Muscle layer of colon (tissue), 2 donors: Measurements from ENCODE around the gene UGT2B7.

Source experiments
- H3K27ac ChIP-seq: one replicate; pipeline ENCODE4 v1.7.0; 2013; ENCODE audit warnings: low read depth, mild to moderate bottlenecking, low read length, moderate library complexity
- H3K27me3 ChIP-seq, 2 donors: one replicate each; pipeline ENCODE4 v1.7.0; 2013; ENCODE audit warnings: low read length in 2 of 2, mild to moderate bottlenecking in 2 of 2; ENCODE audit not compliant: insufficient read depth in 2 of 2, control insufficient read depth in 1 of 2
- H3K36me3 ChIP-seq: one replicate; pipeline ENCODE4 v1.7.0; 2013; ENCODE audit warnings: mild to moderate bottlenecking, low read length; ENCODE audit not compliant: insufficient read depth
- H3K4me1 ChIP-seq: one replicate; pipeline ENCODE4 v1.7.0; 2013; ENCODE audit warnings: mild to moderate bottlenecking, low read length; ENCODE audit not compliant: insufficient read depth
- H3K4me3 ChIP-seq, 2 donors: one replicate each; pipeline ENCODE4 v1.7.0; 2013; ENCODE audit warnings: low read length in 2 of 2, low read depth in 1 of 2, mild to moderate bottlenecking in 1 of 2, moderate library complexity in 1 of 2
- H3K9ac ChIP-seq: one replicate; pipeline ENCODE4 v1.7.0; 2013; ENCODE audit warnings: low read length
- H3K9me3 ChIP-seq: one replicate; pipeline ENCODE4 v1.7.0; 2013; ENCODE audit warnings: mild to moderate bottlenecking, low read length
- donor health status: abdominal sarcoma.
- donor health status: Adenocarcinoma of cecum.

The UGT2B7 gene

DNA sequence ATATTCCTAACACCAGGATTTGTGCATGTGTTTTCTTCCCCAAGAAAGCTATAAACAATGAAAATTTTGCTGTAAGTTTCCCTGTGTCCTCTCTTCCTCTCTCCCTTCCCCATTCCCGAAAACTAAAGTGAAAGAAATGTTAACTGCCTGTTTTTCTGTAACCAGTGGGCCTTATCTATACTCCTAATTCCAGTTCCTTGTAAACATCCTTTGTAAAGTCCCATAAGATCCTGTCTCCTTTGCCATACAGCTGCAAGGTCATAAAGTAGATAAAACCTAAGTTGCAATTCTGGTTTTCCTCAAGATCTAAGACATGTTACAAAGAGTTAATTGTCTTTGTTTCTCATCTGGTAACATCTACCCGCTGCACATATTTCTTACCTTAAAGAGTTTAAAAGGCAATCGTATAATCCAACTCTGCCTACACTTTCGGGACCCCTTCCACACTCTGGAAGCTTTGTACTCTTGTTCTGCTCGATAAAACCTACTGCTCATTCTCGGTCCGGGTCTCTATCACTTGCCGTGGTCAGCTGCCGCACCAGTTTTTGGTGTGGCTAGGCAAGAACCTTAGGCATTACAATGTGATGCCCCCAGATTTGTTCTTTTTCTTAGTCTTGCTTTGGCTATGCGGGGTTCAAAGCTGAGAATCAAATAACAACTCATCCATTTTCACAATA lies 20.5 kb downstream of the UGT2B7 start:
- H3K36me3 ChIP-seq: no peaks in the 10 kb centered on the region
- H3K9me3 ChIP-seq: no peaks in the 10 kb centered on the region
- H3K4me1 ChIP-seq: no peaks in the 10 kb centered on the region
- no peak overlapping the region for H3K27ac ChIP-seq
- H3K4me3 ChIP-seq: no peak overlapping the region
- H3K9ac ChIP-seq: no peak overlapping the region
- H3K27me3 ChIP-seq: no peaks in the 10 kb centered on the region

DNA sequence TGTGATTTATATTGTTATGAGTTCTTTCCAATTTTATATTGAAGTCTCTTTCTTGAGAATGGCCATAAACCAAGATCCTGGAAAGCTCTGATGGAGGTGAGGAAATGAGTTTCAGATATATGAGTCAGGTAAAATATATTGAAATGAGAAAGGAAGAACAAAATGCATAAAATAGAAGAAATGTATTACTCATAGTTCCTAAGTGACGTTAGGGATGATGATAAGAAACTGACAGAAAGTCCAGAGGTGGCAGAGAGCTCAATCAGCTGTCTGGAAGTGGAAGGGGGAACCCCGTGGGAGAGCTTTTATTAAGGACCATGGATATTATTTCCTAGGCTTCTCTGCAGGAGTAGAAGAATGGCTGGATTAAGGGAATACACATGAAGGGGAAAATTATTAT lies 24.6 kb downstream of the UGT2B7 start:
- no peak overlapping the region for H3K9ac ChIP-seq

DNA sequence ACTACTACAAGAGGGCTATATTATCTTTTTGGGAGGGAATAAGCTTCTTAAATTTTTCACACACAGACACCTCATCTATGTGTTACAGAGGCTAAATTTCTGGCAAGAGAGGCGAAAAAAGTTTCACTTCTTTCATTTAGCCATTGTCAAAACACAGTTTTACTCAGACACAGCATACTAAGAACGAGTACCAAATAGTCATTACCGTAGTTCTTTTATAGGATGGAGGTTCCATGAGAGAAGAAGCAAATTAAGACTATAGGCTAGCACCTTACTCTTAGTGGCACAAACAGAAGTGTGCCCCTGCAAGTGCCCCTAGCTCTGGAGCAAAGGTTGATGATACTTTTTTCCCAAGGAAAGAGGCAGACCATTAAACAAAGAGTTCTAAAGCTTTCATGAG lies 26.2 kb downstream of the UGT2B7 start:
- Histone ChIP-seq H3K9me3 (no peaks in the 10 kb centered on the region), H3K9ac (no peak overlapping the region), H3K4me1 (no peaks in the 10 kb centered on the region), H3K4me3 (no peak overlapping the region), H3K27me3 (no peaks in the 10 kb centered on the region), H3K36me3 (no peaks in the 10 kb centered on the region), H3K27ac (no peak overlapping the region)

More for the DNA sequence above, 24.6 kb downstream of the UGT2B7 start:
- H3K9me3 ChIP-seq: no peaks in the 10 kb centered on the region
- no peaks in the 10 kb centered on the region for H3K27me3 ChIP-seq
- no peak overlapping the region for H3K4me3 ChIP-seq
- no peaks in the 10 kb centered on the region for H3K4me1 ChIP-seq
- no peak overlapping the region for H3K27ac ChIP-seq
- no peaks in the 10 kb centered on the region for H3K36me3 ChIP-seq

DNA sequence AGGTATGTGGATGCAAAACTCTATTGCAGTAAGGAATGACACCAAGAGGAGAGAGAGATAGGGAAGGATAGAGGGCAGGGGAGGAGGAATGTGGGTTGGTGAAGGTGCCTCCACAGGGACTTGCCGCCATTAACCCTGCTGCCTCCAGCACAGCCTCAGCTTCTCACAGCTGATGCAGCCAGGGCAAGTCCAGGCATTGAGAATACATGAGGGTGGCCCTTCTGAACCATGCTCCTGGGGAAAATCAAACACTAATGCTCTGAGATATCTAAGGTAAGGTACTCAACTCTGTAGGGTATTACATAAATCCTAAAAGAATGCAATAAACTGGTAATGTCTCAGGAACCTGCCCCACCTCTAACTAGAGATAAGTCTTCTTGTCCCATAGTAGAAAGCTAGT lies 28.7 kb downstream of the UGT2B7 start:
- H3K9me3 ChIP-seq: no peaks in the 10 kb centered on the region
- no peaks in the 10 kb centered on the region for H3K27me3 ChIP-seq
- H3K4me1 ChIP-seq: no peaks in the 10 kb centered on the region
- H3K9ac ChIP-seq: no peak overlapping the region
- no peak overlapping the region for H3K4me3 ChIP-seq
- no peak overlapping the region for H3K27ac ChIP-seq
- no peaks in the 10 kb centered on the region for H3K36me3 ChIP-seq

DNA sequence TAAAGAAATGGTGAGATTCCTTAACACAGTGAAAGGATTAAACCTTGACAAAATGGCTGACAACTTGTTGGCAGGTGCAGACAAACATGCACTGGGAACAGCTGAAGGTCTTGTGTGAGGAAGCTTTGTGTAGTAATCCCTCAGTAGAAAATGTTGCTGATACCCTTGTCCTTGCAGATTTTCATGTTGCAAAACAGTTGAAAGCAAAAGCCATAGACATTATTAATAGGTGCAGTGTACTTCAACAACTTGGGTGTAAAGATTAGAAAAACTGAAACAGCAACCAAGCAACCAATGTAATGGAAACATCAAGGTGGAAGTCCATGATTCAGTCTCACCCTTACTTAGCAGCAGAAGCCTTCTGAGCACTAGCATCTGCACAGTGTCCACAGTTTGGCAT lies 29.8 kb downstream of the UGT2B7 start:
- H3K27me3 ChIP-seq: no peaks in the 10 kb centered on the region
- H3K4me1 ChIP-seq: no peaks in the 10 kb centered on the region
- H3K9ac ChIP-seq: no peak overlapping the region
- no peaks in the 10 kb centered on the region for H3K9me3 ChIP-seq
- H3K4me3 ChIP-seq: no peak overlapping the region
- no peaks in the 10 kb centered on the region for H3K36me3 ChIP-seq
- H3K27ac ChIP-seq: no peak overlapping the region

DNA sequence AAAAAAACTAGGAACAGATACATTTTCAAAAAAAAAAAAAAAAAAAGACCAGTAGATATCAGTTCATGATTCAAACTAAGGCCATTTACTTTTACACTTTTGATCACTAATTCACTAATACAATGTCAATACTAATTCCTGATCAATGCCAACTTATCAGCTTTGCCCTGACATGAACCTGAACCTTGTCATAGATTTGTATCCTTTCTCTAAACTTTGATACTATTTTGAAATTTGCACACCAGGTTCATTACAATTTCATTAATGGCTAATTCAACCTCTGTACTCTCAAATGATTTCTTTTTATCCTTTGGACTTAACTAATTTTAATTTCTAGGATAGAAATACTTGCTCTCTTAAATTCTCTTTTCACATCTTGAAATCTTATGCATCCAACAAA lies 37.7 kb downstream of the UGT2B7 start:
- Histone ChIP-seq H3K4me3 (no peak overlapping the region), H3K27me3 (no peaks in the 10 kb centered on the region)

DNA sequence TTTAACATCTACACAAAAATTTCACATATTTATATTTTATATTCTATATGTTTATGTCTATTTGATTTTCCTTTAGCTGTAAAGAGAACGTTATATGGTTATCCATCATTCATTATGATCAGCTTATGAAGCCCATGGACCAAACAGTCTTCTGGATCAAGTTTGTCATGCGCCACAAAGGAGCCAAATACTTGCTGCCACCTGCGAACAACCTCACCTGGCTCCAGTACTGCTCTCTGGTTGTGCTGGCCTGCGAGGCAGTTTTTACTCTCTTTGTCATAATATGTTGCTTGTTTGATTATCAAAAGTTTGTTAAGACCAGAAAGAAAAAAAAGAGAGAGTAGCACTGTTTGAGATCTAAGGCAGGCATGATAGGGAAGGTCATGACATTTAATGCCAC lies 38.2 kb downstream of the UGT2B7 start:
- Histone ChIP-seq H3K27me3 (no peaks in the 10 kb centered on the region), H3K9ac (no peak overlapping the region), H3K4me1 (no peaks in the 10 kb centered on the region), H3K4me3 (no peak overlapping the region), H3K9me3 (no peaks in the 10 kb centered on the region), H3K27ac (no peak overlapping the region), H3K36me3 (no peaks in the 10 kb centered on the region)

More for the DNA sequence above, 37.7 kb downstream of the UGT2B7 start:
- H3K27ac ChIP-seq: no peak overlapping the region
- H3K9ac ChIP-seq: no peak overlapping the region
- no peaks in the 10 kb centered on the region for H3K4me1 ChIP-seq
- no peaks in the 10 kb centered on the region for H3K9me3 ChIP-seq
- no peaks in the 10 kb centered on the region for H3K36me3 ChIP-seq

DNA sequence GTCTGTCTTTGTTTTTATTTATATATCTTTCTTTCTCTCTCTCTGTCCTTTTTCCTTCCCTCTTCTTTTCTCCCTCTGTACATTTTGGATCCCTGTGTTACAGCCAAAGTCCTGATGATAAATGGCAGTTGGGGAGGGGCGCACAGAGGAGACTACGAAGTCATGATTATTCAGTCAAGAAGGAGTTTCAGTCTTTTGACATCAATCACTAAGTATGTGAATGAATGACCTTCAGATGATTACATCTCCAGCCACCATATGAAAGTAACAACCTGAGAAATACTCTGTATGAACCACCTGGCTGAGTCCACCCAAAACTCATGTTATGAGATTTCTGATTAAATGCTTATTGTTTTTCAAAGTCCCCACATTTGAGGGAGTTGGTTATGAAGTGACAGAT lies 45.0 kb downstream of the UGT2B7 start:
- Histone ChIP-seq H3K27me3 (no peaks in the 10 kb centered on the region), H3K9ac (no peak overlapping the region), H3K9me3 (no peaks in the 10 kb centered on the region), H3K27ac (no peak overlapping the region), H3K4me1 (no peaks in the 10 kb centered on the region), H3K36me3 (no peaks in the 10 kb centered on the region), H3K4me3 (no peak overlapping the region)

DNA sequence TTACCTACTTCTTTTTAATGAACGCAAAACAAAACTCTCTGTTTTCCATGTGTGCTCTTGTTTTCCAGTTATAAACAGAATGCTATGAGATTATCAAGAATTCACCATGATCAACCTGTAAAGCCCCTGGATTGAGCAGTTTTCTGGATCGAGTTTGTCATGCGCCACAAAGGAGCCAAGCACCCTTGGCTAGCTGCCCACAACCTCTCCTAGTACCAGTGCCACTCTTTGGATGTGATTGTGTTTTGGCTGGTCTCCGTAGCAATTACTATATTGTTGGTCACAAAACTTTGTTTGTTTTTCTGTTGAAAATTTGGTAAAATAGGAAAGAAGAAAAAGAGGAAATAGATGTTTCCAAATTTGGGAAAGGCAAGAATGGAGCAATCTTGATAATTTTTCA lies 51.1 kb downstream of the UGT2B7 start:
- no peaks in the 10 kb centered on the region for H3K36me3 ChIP-seq
- H3K4me3 ChIP-seq: no peak overlapping the region
- H3K9ac ChIP-seq: no peak overlapping the region
- H3K4me1 ChIP-seq: no peaks in the 10 kb centered on the region
- no peaks in the 10 kb centered on the region for H3K27me3 ChIP-seq
- H3K27ac ChIP-seq: no peak overlapping the region
- no peaks in the 10 kb centered on the region for H3K9me3 ChIP-seq

DNA sequence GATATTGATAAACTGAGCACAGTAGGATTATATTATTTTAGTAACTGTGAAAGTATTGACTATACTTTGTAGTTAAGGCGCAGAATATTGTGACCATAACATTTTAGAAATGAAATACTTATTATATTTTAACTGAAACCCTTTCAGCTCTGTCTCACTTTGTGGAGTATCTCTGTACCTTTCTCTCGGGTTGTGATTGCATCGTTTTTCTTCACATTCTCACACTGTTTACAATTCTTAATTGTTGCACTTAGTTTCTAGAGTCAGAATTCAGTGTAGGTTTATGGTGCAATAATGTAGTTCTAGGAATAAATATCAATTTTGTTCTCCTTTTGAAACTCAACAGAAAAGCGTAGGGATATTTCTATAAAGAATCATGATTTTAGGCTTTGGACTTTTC lies 57.7 kb downstream of the UGT2B7 start:
- Histone ChIP-seq H3K9me3 (no peaks in the 10 kb centered on the region), H3K4me1 (no peaks in the 10 kb centered on the region), H3K36me3 (no peaks in the 10 kb centered on the region), H3K4me3 (no peak overlapping the region), H3K9ac (no peak overlapping the region), H3K27ac (no peak overlapping the region), H3K27me3 (no peaks in the 10 kb centered on the region)

DNA sequence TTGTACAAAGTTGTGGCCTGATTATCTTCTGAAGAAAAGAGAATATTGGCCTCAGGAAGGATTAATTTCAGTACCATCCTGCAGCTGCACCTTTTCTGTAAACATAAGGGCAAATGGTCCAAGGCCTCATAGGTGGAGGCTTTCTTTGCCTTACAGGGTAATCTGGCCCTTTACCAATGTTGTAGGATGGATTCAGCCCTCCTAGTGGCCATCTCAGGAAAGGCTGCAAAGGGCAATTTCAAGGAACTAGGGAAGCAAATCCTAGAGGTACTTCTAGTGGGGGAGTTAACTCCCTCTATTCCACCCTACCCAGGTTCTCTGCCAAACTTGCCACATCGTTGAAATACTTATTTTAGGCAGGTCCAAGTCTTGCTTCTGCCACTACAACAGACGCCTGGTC lies 60.6 kb downstream of the UGT2B7 start:
- Histone ChIP-seq H3K27ac (no peak overlapping the region), H3K27me3 (no peaks in the 10 kb centered on the region), H3K36me3 (no peaks in the 10 kb centered on the region), H3K9me3 (no peaks in the 10 kb centered on the region), H3K4me3 (no peak overlapping the region), H3K4me1 (no peaks in the 10 kb centered on the region), H3K9ac (no peak overlapping the region)
